ENCODE data around the gene INPP5A.
"Not testable (repeated sequence)": the region's sequence is repeated elsewhere in the genome, so short reads cannot be mapped to it uniquely, and the experiment has no call there.

The INPP5A gene

DNA sequence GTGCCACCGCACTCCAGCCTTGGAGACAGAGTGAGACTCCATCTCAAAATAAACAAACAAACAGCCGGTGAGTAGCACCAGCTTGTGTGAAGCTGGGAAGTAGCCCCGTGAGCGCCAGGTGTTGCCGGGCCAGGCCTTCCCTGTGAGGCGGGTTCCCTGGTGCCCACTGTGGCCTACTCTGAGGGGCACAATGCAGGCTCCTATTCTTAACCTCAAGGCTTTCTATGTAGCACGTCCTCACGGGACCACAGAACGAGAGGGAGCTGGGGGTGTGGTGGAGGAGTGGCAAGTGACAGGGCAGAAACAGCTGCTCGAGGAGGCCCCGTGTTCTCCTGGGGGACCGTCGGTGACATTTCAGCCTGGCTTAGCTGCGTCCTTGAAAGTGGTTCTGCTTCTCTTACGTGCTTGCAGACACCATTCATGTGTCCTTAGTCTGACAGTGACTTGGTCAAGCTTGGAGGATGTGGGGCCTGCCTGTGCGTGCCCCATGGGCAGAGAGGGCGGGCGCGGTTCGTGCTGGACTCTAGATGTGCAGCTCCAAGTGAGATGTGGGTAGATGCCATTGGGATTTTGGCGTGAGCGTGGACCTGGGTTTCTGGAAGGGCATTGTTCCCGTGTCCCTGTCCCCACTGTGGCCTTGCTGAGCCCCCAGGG, 131.7 kb downstream of the INPP5A start:
- no peak for DNase-seq (ENCODE audit: low read depth in 2 of 2, low spot score in 1 of 2)

DNA sequence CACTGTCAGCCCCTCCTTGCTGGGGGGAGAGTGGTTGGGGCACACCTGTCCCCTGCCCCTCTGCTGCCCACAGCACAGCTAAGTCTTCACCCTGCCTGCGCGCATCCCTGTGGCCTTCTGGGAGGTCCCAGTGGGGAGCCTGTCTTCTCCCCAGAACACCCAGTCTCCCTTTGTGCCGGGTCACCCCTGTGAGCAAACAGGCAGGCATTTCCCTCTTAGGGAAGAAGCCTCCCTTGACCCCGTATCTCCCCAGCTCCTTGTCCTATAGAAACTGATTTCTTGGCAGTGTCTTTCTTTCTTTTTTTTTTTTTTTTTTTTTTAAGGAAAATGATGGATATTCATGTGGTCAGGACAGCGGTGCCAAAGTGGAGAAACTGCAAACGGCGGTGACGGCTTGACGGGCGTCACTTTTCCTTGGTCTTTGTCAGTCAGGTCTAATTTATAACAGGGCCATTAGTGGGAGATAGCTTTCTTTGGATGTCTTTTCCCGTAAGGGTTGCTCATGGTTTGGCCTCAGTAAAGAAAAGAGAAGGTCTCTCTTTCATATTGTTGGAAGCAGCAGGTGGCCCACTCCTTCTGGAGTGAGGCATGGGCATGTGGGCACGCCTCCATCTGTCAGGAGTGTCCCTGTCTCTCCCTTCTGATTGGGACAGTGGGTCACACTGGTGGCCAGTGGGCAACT, 133.1 kb downstream of the INPP5A start:
- DNase-seq (ENCODE audit: low read depth in 2 of 2, low spot score in 1 of 2), result no peak

DNA sequence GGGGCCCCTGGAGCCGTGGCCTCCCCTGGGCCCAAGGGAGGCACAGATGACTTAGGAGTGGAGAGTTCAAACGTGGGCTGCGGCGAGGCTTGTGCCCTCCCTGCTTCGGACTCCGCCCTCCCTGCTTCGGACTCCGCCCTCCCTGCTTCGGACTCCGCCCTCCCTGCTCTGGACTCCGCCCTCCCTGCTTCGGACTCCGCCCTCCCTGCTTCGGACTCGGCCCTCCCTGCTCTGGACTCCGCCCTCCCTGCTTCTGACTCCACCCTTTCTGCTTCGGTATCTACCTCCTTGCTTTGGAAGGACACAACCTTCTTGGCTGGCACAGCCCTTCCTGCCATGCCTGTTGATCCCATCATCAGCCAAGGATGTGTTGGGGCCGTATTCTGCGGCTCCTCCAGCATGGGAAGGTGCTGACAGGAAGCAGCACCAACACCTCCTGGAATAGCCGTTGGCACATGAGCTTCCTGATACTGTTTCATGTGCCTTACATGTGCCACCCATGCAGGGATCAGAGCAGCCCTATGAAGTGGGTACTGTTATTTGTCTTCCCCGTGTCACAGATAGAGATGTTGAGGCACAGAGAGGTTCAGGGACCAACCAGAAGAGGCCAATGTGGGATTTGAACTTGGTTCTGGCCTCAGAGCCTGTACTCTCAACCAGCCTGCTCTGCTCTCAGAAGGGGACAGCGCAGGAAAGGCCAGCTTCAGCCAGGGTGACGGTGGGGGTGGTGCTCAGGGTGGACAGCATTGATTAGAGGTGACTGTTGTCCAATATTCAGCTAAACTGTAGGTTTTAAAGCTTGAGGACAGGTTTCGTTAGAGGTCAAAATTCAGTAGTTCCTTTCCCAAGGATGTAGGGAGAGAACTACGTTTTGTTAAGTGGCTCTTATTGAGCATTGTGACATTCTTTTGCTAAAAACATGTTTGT, 133.9 kb downstream of the INPP5A start:
- DNase-seq (ENCODE audit: low read depth in 2 of 2, low spot score in 1 of 2), result no peak

DNA sequence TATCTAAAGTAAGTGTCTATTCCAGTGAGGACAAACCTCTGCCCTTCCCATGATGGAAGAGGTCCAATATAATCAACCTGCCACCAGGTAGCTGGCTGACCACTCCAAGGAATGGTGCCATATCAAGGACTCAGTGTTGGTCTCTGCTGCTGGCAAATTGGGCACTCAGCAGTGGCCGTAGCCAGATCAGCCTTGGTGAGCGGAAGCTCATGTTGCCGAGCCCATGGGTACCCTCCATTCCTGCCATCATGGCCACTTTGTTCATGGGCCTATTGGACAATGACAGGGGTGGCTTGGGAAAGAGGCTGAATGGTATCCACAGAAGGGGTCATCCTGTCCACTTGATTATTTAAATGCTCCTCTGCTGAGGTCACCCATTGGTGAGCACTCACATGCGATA, 136.2 kb downstream of the INPP5A start:
- not testable (repeated sequence) for DNase-seq (ENCODE audit: low read depth in 2 of 2, low spot score in 1 of 2)

DNA sequence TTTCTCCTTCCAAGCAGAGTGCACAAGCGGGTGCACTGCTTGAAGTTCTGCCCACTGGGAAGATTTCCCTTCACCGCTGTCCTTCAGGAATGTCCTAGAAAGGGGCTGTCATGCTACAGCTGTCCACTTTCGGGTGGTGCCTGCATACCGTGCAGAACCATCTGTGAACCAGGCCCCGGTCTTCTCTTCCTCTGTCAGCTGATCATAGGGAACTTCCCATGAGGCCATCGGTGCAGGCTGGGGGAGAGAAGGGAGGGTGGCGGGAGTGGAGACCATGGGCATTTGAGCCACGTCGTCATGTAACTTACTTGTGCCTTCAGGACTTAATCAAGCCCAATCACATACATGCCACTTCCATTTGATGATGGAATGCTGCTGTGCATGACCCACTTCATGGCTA, 136.7 kb downstream of the INPP5A start:
- DNase-seq (ENCODE audit: low read depth in 2 of 2, low spot score in 1 of 2), result no peak

DNA sequence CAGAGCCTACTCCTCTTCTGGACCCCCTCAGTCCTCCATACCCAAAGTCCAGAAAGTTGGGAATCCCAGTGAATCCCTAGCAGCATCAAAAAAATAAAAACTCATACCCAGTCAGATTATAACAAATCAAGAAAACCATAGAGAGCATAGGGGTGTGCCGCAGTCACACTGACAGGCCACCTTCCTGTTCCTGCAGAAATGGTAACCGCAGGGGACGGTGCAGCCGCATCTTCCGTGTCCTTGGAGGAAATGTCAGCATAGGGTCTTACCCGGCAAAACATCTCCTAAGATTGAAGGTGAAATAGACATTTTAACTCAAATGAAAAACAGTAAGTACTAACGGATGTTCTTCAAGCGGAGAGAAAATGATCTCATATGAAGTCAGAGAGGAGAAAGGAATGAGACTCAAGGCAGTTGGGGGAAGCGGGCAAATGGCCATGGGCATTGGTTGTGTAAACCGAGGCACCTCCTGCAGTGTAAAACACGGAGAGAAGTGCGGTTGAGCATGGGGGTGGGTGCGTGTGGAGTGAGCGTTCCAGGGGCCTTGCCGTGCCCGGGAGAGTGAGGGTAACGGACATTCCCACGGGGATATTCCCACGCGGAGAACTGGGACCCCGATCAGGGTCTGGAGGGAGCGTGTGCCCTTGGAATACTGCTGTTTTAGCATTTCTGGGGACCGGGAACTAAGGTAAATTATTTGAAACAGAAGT, 137.6 kb downstream of the INPP5A start:
- DNase-seq (ENCODE audit: low read depth in 2 of 2, low spot score in 1 of 2), result no peak

DNA sequence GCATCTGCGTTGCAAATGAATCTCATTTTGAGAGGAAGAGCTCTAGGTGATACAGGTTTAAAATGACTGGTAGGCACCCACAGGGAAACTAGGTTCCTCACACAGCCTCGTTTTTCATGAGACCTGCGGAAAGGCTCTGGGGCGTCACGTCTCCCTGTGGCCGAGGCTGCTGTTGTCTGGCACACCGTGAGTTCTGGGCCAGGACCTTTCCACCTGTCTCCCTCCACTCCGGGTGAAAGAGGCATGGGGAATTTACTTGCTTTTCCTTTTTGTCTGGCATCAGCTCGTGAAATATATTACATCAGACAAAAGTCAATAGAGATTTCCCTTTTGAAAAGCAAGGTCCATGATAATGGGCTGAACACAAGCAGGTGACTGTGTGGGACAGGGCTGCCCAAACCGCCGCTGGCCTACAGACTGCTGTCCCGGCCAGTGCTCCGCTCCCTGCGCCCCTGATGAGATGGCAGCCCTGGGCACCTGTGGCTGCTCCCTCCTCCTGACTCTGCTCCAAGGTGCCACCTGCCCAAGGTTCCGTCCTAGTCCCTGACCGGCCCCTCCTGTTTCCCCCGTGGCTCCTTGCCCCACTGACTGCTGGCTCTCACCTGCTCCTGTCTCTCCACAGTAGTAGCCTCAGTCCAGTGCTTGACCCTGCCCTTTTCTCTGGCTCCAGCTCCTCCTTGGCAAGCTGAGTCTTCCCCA, 138.8 kb downstream of the INPP5A start:
- DNase-seq (ENCODE audit: low read depth in 2 of 2, low spot score in 1 of 2), result no peak

DNA sequence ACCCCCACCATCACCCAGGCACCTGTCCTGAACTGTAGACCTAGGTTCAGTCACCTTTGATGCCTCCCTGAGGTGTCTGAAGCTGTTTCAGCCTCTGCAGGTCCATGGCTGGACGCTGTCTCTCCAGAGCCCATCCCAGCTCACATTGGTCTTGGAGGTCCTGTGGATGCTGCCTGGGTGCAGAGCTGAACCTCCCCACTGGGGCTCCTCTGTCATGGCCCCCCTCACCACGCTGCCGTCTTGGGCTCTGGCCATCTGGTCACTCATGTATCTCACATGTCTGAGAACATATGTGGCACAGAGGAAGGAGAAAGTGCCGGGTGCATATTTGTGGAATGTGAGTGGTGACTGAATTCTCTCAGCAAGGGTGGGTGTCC, 139.5 kb downstream of the INPP5A start:
- DNase-seq (ENCODE audit: low read depth in 2 of 2, low spot score in 1 of 2), result no peak

DNA sequence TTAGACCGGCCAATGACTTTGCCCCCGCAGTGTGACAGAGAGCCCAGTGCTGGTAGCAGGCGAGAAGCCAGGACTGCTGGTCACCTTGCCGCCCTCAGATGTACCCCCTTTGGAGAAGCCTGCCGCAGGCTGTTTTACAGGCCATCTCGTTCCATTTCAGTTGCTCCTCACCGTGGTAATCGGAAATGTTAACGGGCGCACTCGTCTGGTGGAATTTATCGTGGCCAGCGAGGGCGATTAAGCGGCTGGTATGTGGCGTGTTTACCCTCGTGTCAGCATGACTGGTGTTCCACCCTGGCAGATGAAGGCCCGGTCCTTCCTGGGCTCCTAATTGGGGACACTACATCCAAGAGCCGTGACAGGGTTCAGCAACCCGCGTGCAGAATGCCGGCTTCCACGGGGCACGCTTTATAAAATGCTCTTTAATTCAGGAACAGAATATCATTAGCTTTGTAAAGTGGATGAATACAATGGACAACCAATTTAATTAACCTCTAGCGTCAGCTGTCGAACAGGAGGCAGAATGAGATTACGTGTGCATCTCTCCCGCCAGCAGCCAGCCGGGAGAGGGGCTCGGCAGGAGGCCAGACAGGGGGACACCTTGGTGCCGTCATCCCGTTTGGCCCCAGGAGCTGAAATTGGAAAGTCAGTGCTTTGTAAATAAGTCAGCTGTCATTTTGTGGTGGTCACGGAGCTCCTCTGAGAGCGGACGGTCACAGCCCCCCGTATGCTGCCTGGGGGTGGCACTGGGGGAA, 140.1 kb downstream of the INPP5A start:
- DNase-seq (ENCODE audit: low read depth in 2 of 2, low spot score in 1 of 2), result no peak

DNA sequence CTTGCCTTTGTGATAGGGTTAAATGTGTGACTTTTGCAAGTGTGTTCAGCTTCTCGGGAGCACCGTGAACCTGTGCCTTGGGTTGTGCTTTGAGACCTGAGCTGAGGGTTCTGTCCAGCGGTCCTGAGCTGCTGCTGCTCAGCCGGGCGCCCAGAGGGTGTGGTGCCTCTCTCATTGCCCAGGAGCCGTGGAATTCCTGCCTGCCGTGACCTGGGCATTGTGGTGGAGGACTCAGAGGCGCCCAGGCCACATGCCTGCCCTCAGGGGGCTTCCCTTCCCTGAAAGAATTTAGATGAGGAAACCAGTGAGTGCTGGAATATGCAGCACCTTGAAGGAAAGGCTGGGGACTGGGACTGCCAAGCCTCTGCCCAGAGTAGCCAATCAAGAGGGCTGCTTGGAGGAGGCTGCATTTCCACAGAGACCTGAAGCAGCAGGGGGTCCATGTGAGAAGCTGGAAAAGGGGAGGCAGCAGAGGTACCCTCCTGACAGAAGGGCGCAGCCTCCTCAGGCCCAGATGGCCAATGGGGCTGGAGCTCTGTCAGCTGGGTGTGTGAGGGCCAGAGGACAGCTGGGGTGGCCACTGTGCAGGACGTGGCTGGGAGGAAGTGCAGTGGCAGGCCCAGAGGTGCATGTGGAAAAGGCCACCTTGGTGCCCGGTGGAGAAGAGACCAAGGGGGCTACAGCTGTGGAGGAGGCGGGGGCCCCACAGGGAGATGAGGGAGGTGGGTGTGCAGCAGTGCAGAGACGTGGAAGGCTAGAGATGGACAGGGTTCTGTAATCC, 141.0 kb downstream of the INPP5A start:
- DNase-seq (ENCODE audit: low read depth in 2 of 2, low spot score in 1 of 2), result no peak

DNA sequence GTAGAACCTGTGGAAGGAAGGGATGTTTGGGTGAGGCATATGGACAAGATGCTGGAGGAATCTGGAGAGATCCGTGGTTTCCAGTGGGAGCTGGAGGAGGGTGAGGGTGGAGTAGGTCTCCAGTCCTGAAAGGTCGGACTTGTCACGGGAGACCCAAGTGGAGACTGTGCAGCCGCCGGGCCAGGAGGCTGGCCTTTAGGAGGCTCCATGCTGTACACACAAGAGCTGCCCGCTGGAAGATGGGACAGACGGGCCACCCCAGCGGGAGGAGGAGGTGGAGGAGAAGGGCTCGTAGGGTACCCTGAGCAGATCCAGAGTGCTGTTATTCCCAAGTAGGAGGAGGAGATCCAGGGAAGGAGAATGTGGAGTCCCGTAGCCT, 141.6 kb downstream of the INPP5A start:
- no peak for DNase-seq (ENCODE audit: low read depth in 2 of 2, low spot score in 1 of 2)

DNA sequence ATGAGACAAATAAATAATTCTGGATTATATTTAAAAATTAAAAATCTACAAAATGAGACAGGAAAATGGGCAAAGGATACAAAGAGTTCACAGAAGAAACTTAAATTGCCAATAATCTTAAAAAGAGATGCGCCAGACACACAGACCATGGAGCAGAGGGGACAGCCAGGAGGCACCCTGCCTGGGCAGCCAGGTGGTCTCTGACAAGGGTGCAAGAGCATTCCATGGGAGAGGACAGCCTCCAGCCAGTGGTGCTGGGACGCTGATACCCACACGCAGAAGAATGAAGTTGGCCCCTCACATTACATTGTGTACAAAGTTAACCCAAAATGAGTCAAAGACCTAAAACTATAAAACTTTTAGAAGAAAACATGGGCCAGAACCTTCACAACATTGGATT, 142.1 kb downstream of the INPP5A start:
- DNase-seq (ENCODE audit: low read depth in 2 of 2, low spot score in 1 of 2), result no peak

DNA sequence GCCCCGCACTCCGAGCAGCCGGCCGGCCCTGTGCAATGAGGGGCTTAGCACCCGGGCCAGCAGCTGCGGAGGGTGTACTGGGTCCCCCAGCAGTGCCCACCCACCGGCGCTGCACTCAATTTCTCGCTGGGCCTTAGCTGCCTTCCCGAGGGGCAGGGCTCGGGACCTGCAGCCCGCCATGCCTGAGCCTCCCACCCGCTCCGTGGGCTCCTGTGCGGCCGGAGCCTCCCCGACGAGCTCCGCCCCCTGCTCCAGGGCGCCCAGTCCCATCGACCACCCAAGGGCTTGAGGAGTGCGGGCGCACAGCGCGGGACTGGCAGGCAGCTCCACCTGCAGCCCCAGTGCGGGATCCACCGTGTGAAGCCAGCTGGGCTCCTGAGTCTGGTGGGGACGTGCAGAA, 143.2 kb downstream of the INPP5A start:
- DNase-seq (ENCODE audit: low read depth in 2 of 2, low spot score in 1 of 2), result not testable (repeated sequence)

DNA sequence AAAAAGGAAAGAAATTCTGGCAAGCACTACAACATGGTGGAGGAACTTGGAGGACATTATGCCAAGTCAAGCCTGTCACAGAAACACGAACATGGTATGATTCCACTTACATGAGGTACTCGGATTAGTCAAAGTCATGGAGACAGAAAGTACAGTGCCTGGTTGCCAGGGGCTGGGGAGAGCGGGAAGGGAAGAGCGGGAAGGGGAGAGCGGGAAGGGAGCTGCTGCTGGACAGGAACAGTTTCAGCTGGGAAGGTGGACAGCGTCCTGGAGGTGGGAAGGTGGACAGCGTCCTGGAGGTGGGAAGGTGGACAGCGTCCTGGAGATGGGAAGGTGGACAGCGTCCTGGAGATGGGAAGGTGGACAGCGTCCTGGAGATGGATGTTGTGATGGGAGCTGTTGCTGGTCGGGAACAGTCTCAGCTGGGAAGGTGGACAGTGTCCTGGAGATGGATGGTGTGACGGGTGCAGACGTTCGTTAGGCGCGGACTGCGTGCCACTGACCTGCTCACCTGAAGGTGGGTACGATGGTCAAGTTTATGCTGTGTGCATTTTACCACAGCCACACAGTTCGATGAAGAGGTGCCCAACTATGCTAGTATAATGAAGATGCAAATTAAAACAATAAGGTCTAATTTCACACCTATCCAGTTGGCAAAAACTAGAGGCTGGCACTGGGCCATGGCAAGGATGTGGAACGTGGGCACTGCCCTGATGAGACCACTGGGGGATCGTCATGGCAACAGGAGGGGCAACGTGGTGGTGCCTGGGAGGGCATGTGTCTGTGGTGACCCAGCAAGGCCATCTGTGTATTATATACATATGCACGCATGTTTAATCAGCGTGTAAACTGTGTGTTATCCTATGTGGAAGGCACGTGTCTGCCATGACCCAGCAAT, 144.5 kb downstream of the INPP5A start:
- DNase-seq (ENCODE audit: low read depth in 2 of 2, low spot score in 1 of 2), result no peak

DNA sequence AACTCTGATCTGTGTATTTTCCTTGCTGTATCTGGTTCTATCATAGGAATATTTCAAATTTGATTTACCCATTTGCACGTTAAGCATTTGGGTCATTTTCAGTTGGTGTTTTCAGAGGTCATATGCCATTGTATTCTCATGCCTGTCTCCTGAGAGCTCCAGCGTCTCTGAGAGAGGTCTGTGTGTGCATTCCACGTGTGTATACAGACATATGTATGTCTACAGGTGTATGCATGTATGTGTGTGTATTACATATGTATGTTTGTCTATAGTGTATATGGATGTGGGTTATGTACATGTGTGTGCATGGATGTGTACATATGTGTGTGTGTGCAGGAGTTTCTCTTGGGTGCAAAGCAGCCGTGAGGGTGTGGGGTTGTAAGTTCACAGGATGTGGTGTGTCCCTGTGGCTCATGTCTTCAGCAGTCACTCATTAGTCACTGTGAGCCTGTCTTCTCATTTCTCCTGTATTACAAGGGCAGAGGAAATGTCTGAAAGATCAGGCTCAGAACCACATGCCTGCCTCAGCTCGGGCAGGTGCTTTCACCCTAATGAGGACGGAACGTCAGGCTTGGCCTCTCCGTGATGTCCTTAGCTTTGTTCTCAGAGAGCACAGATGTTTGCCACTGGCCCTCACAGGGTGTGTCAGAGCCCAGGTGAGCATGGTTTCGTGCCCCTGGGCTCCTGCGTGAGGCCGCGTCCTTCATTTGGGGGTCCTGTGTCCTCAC, 146.7 kb downstream of the INPP5A start:
- DNase-seq (ENCODE audit: low read depth in 2 of 2, low spot score in 1 of 2), result no peak

DNA sequence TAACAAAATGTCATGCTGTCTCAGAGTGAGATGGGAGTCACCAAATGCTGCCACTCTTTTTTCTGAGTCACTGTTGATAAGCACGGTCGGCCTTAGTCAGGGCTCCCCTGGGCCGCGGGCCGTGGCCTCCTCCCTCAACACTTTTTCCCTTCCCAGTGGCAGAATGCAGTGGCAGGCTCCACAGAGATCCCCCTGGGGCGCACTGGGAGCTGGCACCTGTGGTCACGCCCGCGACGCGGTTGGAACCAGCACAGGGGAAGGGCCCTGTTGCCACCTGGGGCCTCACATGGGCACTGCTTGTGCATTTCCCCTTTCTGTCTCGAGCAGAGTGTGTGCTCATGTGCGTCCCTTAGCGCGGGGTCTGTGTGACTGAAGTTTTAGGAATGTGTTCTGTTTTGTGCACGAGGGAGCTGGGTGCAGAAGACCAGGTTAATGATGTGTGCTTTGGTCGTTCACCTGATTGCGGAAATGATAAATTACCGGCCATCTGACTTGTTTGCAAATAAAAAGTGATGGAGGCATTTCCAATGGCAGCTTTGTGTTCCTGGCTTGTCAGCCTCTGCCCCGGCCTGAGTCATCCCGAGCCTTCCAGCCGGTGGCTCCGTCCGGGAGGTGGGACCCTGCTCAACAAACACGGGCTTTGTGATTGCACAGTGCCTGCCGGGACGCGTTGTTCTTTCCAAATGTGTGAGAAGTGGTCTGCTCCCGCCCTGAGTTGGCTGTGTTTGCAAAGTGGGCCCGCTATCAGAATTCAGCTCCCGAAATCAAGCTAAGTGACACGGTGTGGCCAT, 147.7 kb downstream of the INPP5A start:
- no peak for DNase-seq (ENCODE audit: low read depth in 2 of 2, low spot score in 1 of 2)

Measured in stimulated activated CD8-positive, alpha-beta memory T cell treated with anti-CD3 and anti-CD28 coated beads, Interleukin-4, amount 100 ng/mL, for 4 hours (primary cell).